Lung microvascular endothelial cell (primary cell): ENCODE measurements around the gene SH3TC2. TPM values are rescaled to one million over a fixed set of nuclear protein-coding genes. Genes with fewer than 3 reads are reported as not detected.

Experiments
- DNase-seq, 2 donors: peaks; one replicate each; pipeline versions ENCODE4 v3.0.0 to v3.0.0-alpha.2; 2010; ENCODE audit warnings: low read depth in 2 of 2
- total RNA-seq: library from RNA; depleted of rRNA; stranded (reverse); fragments of >200 nt; gene quantifications from 2 replicates; pipeline ENCODE4 v1.2.1, GENCODE V29; 2014

SH3TC2 gene
- total RNA-seq, 1 donor from 2014 or later, result 4.0 TPM

DNA sequence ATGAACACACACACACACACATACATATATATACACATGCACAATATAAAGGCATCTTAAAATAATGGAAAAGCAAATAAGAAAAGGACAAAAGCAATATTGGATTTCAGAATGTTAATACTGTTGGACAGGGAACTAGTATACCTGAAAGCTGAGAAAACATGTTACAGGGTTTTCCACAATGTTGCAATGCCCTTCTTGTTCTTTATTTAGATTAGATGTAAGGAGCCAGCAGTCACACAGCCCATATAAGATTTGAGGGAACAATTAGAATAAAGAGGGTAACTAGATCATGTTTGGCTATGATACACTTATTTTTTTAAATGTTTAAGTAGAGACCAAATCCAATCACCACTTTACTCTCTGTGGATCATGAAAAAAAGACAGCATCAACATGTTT is 61.7 kb downstream of the SH3TC2 start:
- no peak for DNase-seq

DNA sequence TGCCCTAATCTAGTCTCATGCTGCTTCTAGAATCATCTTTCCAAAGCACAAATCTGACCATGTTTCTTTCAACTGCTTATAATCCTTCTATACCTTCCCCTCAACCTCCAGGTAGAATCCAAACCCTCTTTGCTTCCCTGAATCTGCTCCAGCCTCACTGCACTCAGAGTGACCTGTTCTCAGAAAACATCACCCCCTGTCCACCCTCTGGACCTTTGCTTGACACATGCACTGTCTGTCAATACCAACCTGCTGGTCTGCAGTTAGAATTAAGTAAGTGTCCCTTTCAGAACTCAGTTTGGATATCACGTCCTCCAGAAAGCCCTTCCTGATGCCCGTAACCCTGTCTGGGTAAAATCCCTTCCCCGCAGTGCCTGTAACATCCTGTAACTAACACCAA is 63.1 kb downstream of the SH3TC2 start:
- no peak for DNase-seq

DNA sequence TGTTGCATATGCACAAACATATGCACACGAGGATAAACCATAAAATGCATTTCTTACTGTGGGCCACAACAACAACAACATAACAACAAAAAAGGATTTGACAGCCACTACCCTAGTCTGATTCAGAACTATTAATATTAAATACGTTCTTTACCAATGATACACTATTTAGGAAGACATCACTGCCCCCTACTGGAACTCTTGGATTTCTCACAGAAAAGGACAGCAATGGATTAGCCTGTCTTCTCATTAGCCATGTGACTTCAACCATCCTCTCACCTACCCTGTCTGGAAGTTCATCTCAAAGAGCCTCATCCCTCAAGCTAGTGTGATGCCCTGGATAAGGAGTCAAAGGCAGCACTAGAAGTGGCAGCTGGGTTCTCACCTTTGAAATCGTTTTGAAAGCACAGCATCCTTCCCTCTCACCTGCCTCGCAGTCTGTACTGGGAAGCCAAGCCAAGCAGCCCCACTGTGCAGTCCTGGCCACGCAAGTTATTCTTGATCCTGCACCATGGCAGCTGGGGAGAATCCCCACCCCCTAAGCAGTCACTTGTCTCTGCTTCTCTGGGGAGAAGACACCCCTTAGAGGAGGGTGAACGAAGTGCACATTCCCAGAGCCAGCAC is 64.6 kb downstream of the SH3TC2 start:
- peak; percentile 83 to 87 for DNase-seq

DNA sequence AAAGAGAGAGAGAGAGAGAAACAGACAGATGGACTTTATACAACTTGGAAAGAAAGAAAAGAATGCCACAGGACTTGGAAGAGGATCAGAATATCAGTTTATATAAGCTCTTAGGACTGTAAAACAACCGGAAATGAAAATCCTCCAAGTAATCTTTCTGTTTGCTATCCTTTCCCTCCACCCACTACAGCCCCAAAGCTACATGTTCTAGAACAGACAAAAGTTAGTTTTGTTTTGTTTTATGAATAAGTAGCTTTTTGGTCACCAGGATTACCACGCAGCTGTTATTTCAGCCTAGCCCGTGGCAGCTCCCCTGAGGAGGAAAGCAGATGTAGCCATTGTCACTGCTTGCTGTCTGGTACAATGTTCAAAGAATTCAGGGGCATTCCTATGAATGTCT is 66.6 kb downstream of the SH3TC2 start:
- DNase-seq, result no peak

DNA sequence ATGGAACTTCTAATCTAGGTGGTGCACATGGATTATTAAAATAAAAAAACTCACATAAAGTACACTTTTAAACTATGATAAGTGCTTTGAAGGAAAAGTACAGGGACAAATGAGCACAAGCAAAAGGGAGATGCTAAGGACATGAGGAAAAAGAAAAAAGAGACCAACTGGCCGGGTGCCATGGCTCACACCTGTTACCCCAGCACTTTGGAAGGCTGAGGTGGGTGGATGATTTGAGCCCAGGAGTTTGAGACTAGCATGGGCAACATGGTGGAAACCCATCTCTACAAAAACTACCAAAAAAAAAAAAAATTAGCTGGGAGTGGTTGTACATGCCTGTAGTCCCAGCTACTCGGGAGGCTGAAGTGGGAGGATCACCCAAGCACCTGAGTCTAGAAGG is 67.1 kb downstream of the SH3TC2 start:
- no peak for DNase-seq

DNA sequence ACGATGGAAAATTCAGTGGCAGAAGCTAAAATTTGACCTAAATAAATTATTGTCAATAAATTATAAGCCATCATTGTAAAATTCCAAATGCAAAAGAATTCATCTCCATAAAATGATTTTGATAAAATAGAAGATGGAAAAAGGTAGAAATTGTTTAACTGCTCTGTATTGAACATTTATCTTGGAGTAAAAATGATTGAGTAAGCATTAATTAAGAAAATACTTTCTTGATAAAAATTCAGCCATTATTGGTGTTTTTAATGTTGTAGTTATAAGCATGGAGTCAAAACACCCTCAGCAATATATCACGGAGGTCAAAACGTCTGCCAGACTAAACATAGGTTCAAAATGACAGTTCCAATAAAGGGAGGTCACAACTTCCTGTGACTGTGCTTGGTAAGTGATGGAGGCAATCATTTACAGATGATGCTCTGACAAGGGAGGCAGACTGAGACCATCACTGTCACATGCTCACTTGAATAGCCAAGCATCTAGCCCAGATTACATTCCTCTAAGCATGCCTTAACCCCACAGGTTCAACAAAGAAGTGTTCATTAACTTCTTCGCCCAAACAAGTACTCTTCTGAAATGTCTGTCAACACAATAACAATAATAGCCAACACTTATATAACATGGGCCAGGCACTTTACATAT is 69.5 kb downstream of the SH3TC2 start:
- no peak for DNase-seq

DNA sequence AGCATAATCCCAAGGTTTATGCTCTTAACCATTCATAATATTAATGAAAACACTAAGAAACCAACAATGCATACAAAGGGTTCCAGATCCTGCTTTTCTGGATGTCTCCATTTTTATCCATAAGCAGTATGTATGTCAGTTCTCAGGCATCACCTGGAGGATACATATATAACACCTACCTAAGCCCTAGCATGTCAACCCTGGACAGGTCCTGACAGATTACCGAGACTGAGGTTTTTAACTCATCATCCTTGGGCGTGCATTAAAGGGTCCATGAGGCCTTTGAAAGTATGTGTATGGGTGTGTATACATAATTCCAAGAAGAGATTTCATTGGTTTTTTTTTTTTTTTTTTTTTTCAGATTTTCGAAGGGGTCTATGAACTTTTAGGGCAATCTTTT is 70.6 kb downstream of the SH3TC2 start:
- no peak for DNase-seq

DNA sequence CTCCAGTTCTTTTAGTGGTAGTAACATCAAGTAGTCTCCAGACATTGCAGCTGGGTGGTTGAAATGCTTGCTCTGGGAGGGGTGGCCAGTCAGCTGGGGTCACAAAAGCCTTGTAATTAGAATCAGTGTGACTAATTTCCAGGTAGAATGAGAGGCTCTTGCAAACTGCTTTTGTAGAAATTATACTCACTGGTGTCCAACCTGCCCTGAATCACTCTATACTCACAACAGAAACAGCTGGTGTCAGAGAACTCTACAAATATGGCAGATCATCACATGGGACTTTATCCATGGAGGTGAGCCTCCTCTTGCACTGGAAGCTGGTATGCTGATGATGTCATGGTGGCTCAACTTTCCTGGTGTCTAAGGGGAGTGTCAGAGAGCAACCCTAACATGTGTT is 71.3 kb downstream of the SH3TC2 start:
- DNase-seq, result no peak

DNA sequence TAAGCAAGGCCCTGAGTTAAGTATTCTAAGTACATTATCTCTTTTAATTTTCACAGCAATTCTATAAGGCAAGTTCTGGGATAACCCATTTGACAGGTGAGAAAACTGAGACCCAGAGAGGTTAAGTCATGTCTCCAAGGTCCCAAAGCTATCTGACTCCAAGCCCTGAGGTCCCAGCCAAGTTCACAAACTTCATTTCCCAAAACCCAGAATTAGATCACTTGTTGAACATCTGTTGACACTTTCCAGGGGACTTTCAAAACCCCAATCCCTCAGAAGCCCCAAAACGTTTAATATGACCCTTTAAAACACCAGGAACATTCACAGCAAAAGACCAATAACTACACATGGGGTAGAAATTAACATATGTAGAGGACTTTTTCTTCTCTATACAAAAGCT is 72.0 kb downstream of the SH3TC2 start:
- no peak for DNase-seq

DNA sequence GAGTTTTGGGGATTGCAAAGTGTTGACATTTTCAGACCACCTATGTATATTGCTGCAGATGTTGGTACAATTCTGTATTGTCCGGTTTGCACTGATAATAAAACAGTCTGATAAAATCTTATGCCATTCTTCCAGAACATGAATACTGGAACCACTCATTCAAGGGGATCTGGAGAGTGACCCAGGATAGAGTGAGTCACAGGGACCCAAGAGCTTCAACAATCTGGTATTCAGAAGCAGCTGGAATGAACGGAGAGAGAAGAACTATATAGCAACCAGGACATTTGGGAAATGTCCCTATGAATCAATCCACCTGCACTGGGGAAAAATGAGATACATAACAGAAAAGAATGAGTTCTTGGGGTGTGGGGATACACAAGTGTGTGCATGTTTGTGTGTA is 73.3 kb downstream of the SH3TC2 start:
- no peak for DNase-seq

DNA sequence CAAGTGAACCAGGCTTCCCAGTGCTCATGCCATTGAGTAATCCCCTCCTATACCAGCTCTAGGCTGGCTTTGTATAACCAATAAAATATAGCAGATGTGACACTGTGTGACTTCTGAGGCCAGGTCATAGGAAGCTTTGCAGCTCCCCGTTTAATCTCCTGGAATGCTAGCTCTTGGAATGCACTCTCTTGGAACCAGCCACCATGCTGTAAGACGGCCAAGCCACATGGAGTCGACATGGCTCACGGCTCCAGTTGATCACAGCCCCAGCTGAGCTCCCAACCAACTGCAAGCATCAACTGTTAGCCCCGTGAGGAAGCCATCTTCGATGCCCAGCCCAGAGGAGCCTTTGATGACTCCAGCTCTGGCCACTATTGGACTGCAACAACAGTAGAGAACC is 74.5 kb downstream of the SH3TC2 start:
- DNase-seq, result no peak

DNA sequence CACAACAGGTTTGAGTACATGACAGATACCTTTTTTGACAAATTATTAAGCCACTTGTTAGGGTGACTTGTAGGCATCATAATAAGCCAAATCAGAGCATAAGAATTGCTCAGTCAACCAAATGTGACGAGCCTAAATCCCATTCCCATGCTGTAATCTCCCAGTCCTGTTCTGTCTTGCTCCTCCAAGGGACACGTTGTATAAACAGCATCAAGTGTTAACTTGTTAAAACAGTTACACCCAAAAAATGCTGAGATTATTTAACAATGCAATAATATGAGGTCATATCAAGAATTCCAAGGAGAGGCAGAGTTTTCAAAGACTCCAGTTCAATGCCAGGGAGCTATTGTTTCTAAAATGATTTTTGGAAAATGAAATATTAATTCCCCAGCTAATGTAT is 76.2 kb downstream of the SH3TC2 start:
- DNase-seq, result no peak

DNA sequence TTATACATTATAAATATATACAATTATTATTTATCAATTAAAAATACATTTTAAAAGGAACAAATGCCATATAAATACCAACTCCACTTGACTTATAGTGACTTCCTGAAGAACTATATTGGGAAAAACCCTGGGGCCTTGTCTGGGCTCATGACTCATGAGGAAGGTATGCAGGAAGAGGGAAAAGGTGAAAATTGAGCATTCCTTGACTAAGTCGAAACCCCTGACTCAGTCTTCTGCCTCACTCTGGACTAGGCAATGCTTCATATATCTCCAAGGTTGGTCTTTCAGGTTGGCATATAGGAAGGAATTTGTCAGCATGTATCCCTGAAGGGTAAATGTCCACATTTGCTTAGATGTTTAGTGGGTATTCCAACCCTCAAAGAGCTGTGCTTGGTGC is 78.5 kb downstream of the SH3TC2 start:
- peak in 1 of 2 donors; percentile 65 for DNase-seq

DNA sequence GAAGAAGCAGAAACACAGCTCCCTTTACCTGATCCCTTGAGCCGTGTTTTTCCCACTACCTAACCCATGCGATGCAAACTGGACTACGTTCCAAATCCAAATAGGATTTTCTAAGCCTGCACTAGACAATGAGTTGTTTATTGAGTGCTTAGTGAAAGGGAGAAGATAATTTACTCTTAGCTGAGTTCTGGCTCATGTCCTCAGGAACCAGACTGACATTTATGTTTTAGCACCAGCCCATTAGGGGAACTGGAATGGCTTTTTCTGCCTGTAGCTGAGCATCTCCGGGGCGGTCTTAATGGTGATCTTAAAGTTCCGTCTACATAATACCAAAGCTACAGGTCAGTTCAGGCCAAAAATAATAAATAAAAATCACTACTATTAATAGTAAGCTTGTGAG is 81.5 kb downstream of the SH3TC2 start:
- no peak for DNase-seq

DNA sequence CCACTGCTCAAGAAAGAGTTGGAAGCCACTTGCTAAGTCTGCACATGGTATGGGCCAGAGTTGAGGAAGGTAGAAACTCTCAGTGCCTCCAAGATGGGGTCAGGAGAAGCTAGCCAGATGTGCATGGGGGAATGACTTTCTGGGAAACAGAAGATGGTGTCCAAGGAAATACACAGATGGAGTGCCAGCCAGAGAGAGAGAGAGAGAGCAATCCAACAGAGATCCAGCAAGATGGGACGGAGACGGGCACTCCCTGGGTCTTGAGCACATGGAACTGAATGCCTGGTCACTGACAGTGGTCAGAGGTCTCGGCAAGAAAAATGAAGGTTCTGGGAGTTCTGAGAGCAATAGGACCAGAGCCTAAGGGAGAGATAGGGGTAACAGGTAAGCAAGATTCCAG is 82.1 kb downstream of the SH3TC2 start:
- no peak for DNase-seq

DNA sequence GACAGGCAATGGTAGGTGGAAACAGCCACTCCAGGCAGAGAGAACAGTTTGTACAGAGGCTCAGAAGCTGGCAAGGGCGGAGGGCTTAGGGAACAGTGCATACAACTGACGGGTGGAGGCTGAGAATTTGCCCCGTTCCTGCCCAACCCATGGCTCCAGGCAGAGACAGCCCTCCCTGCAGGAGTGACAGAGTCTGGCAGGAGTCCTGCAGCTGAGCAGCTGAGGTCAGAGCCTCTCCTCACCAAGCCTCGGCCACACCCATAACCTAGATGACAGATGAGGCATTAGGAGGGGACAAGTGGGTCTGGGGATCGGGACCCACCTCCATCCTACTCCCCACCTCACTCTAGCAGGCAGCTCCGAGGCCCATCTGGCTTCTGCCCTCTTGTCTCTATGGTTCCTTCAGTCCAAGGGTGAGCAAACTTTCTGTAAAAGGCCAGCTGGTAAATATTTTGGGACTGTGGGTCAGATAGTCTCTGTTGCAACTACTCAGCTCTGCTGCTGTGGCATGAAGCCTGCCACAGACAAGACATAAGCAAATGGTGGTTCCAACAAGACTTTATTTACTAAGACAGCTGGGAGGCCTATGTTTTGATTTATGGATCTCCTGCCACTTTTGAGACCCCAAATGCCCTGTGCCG is 83.7 kb downstream of the SH3TC2 start:
- no peak for DNase-seq

DNA sequence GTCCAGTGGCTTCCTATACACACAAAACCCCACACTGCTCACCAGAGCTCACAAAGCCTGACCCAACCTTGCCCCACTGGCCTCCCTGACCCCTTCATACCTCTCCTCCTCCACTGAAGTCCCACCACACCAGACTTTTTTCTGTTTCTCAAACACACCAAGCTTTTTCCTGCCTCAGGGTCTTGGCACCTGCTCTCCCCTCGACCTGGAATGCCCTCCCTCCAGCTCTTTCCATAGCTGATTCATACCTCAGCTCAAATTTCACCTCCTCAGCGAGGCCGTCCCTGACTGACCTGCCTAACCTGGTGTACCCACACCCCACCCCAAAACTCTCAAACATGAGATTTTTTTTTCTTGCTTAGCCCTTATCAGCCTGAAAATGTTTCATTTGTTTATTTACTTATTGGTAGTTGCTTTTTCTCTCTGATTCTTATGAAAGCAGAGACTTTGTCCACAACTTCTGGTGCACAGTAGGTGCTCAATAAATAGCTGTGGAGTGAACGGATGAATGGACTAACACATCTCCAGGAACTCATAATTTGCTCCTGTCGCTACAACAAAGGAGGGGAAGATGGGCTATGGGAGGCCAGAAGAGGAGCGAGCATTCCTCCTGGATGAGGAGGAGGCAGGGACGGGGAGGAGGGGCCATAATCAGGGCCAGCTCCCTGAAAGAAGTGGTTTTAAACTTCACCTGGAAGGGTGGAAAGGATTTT is 84.3 kb downstream of the SH3TC2 start:
- DNase-seq, result no peak

DNA sequence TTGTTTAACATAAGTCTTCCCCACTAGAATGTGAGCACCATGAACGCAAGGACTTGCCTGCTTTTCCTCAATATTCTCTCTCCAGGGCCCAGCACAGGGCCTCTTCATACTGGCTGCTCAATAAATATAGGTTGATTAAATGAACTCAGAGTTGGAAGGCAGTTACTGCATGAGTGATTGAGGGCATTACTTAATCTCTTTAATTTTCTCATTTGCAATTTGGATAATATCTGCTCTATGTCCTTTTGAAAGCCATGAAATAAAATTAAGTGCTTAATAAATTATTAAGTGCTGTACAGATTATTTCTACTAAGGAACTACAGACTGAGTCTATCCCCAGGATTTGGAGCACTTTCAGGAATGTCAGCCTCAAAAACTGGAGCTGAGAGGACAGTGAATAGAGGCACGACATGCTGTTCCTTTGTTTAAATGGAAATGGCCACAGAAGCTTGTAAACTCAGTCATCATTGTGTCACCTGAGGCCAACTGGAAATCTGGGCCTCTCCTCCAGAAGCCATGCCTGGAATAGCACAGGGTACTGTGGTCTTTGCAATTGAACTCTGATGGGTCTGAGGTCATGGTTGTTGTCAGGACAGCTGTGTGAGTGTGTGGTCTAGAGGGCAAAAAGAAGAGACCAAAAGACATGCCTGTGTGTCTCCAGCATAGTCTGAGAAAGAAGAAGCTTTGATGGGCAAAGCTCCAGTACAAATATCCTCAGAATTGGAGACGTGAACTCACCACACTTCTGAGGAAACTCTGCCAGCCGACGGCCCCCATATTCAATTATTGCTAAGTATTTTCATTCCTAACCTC is 86.1 kb downstream of the SH3TC2 start:
- peak in 1 of 2 donors; percentile 22 for DNase-seq

DNA sequence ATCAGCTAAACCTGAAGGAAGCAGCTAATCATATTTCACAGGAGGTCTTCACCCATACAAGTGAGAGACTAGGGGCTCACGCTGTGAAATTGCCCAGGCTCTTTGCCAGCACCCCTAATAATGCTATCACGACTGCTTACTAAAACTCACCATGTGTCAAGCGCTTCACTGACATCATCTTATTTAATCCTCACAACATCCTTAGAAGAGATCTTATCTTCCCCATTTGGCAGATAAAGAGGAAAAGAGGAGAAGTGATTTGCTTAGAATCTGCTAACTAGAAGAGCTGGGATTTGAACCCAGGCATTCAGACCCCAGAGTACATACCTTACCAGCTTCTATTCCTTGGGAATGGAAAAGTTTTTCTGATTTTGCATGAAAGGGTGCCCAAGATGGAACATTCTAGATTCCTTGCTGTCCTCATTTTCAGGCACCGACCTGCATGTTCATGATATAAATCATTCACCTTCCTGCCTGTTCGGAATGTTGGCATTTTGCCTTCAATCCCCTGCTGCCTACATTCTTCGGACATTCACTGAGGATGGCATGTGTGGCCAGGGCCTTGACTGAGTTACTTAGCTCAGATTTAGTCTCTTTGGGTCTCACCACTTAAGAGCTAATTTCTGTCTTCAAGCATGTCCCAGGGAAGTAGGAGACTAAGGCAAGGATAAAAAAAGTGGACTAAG is 88.1 kb downstream of the SH3TC2 start:
- DNase-seq, result peak; percentile 64 to 85

DNA sequence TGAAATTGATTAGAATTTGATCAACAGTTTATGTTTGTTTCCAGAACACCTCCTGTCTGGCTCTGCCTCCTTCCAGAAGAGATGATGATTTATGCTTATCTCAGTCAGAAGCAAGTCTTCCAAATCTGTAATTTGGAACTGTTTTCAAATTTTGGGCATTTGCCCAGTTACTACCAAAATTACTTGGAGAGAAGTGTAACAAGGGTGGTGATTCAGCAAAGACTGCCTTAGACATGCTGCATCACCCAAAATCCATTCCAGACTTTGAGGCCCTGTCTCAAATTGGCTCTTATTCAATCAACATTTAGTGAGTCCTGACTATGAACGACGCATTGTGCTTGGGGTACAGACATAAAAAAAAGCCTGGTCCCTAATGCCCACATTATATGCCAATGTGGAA is 89.4 kb downstream of the SH3TC2 start:
- DNase-seq, result peak in 1 of 2 donors; percentile 53

DNA sequence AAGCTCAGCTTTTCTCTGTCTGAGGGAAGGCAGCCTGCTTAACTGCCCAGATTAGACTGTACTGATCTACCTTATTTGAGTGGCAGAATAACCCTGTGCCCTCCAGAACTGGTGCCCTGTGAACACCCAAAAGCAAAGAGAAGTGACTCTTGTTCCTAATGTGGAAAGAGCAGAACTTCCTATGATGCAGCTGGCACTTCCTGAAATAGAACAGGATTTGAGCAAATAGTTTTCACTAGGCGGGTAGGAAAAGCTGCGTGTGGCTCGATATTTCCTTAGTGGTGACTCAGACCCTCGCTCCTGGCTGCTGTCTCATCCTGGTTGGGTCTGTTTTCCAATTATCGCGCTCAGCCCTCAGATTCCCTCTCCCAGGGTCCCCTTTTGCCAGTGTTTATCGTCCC is 89.9 kb downstream of the SH3TC2 start:
- peak; percentile 95 to 97 for DNase-seq
